Adrenal gland (tissue), 12 donors: ENCODE measurements around the gene ADAMTS12. TPM values are rescaled to one million over a fixed set of nuclear protein-coding genes. Genes with fewer than 3 reads are reported as not detected.

Source experiments
- DNase-seq, 7 donors: peaks; one replicate each; pipeline ENCODE4 v3.0.0-alpha.2; 2019 to 2020
- H3K27ac ChIP-seq, 5 donors: fragments of 200-600 bp; sonication (generic) in 4 of 5; 1 replicate in 3 of 5; 2 replicates in 2 of 5; pipeline versions ENCODE4 v1.5.1 to v1.8.0; 2016 to 2020; ENCODE audit warnings: mild to moderate bottlenecking in 1 of 5
- H3K27me3 ChIP-seq: fragments of 200-600 bp; 2 replicates; pipeline ENCODE4 v1.8.0; 2021
- H3K36me3 ChIP-seq, 2 donors: fragments of 200-600 bp; replicated peaks in 1 of 2; 1 replicate in 1 of 2; 2 replicates in 1 of 2; pipeline versions ENCODE4 v1.5.1 to v1.8.0; 2018 to 2022
- H3K4me1 ChIP-seq, 2 donors: fragments of 200-600 bp; replicated peaks in 1 of 2; 1 replicate in 1 of 2; 2 replicates in 1 of 2; pipeline versions ENCODE4 v1.5.1 to v1.8.0; 2018 to 2021
- H3K4me3 ChIP-seq, 4 donors: fragments of 200-600 bp; sonication (generic) in 3 of 4; one replicate each; pipeline ENCODE4 v1.5.1; 2016 to 2018
- H3K9me3 ChIP-seq, 3 donors: fragments of 200-600 bp; sonication (generic) in 1 of 3; replicated peaks in 1 of 3; 1 replicate in 2 of 3; 2 replicates in 1 of 3; pipeline versions ENCODE4 v1.5.1 to v1.8.0; 2016 to 2021
- POLR2A ChIP-seq, 2 donors: fragments of 450-650 bp; IDR thresholded peaks; one replicate each; pipeline ENCODE4 v1.6.1; 2017; ENCODE audit warnings: antibody characterized with exemption in 2 of 2, mild to moderate bottlenecking in 2 of 2, moderate library complexity in 1 of 2
- WGBS, 4 donors: extraction: QIAGEN DNeasy Blood & Tissue Kit in 2 of 4; methylation state at CpG; one replicate each; pipeline versions ENCODE4 v1.1.5 to v1.1.7; 2013 to 2017; 5-methylcytosine and 5-hydroxymethylcytosine counted together
- intact Hi-C, 2 donors: fragments of 100-400 bp; cut with DNase I; formaldehyde crosslinking; loops; one replicate each; pipeline versions ENCODE4 v1.14.1 to v1.15.0; 2022 to 2023
- polyA plus RNA-seq, 3 donors: library from polyadenylated mRNA; stranded (reverse); fragments of 200-250 nt in 2 of 3; fragments of 350-450 nt in 1 of 3; fragmentation: Illumina TruSeq in 1 of 3; extraction: RNeasy Lipid Tissue Mini Kit (QIAGEN cat#74804) in 1 of 3; gene quantifications; one replicate each; pipeline ENCODE4 v1.2.3, GENCODE V29; 2013 to 2014
- total RNA-seq, 9 donors: library from RNA; depleted of rRNA in 4 of 9; stranded (reverse); fragments of >200 nt in 4 of 9; fragments of 120-200 nt in 1 of 9; fragmentation: NEBNext Ultra II Directional in 1 of 9; extraction: Animal tissue kit (Norgen Biotek cat#: 25700) in 1 of 9; gene quantifications; one replicate each; pipeline versions ENCODE4 v1.1.0 to v1.2.4, GENCODE V29; 2013 to 2023
- TF ChIP-seq, protein P1 (sequence below), 6 experiments: fragments of 450-650 bp in 4 of 6; fragments of 200-600 bp in 2 of 6; sonication (generic) in 1 of 6; IDR thresholded peaks; 1 replicate in 5 of 6; 2 replicates in 1 of 6; pipeline versions ENCODE4 v1.5.1 to v1.8.0; 2016 to 2021; ENCODE audit warnings: antibody characterized with exemption in 6 of 6, mild to moderate bottlenecking in 2 of 6, moderate library complexity in 1 of 6
- donor health status: healthy with polysubstance abuse.
- donor health status: Bipolar disorder and iron deficiency.
- donor health status: DM: yes; HTN: yes; CAD: no.
- donor health status: DM: no; HTN: no; CAD: no.
- donor health status: DM: no; HTN: no; CAD: no.
- donor health status: DM: yes; HTN: yes; CAD: no.

ADAMTS12 gene
- total and polyA plus RNA-seq, 12 donors, result 1.9 to 76.1 (median 10.5) TPM

DNA sequence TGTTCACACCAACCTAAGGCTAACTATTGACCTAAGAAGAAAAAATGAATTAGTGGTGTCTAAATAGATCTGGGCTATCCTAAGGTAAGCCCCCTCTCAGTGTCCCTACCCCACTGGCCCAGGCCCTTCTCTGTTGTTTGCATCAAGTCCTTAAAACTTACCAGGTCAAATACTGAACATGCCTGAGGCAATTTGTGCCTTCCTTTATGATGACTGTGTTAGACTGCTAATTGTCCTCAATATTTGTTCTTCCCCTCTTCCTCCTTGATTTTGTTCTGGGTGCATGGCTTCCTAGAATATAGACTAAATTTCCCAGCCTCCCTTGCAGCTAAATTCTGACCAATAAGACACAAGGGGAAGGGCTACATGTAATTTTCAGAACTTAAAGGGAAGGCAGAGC is 199.9 kb downstream of the ADAMTS12 start:
- no peak overlapping the region for H3K27ac ChIP-seq
- H3K27me3 ChIP-seq, result no peaks in the 10 kb centered on the region
- TF ChIP-seq POLR2A (IDR thresholded peaks at IDR 0.05), result no peak
- TF ChIP-seq, protein P1, sequence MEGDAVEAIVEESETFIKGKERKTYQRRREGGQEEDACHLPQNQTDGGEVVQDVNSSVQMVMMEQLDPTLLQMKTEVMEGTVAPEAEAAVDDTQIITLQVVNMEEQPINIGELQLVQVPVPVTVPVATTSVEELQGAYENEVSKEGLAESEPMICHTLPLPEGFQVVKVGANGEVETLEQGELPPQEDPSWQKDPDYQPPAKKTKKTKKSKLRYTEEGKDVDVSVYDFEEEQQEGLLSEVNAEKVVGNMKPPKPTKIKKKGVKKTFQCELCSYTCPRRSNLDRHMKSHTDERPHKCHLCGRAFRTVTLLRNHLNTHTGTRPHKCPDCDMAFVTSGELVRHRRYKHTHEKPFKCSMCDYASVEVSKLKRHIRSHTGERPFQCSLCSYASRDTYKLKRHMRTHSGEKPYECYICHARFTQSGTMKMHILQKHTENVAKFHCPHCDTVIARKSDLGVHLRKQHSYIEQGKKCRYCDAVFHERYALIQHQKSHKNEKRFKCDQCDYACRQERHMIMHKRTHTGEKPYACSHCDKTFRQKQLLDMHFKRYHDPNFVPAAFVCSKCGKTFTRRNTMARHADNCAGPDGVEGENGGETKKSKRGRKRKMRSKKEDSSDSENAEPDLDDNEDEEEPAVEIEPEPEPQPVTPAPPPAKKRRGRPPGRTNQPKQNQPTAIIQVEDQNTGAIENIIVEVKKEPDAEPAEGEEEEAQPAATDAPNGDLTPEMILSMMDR (IDR thresholded peaks at IDR 0.05), result no peak
- no peak for DNase-seq
- intact Hi-C loops, result no loop called here
- H3K36me3 ChIP-seq, result no peaks in the 10 kb centered on the region
- H3K9me3 ChIP-seq, result no peaks in the 10 kb centered on the region
- no peak overlapping the region for H3K4me3 ChIP-seq
- no peaks in the 10 kb centered on the region for H3K4me1 ChIP-seq

DNA sequence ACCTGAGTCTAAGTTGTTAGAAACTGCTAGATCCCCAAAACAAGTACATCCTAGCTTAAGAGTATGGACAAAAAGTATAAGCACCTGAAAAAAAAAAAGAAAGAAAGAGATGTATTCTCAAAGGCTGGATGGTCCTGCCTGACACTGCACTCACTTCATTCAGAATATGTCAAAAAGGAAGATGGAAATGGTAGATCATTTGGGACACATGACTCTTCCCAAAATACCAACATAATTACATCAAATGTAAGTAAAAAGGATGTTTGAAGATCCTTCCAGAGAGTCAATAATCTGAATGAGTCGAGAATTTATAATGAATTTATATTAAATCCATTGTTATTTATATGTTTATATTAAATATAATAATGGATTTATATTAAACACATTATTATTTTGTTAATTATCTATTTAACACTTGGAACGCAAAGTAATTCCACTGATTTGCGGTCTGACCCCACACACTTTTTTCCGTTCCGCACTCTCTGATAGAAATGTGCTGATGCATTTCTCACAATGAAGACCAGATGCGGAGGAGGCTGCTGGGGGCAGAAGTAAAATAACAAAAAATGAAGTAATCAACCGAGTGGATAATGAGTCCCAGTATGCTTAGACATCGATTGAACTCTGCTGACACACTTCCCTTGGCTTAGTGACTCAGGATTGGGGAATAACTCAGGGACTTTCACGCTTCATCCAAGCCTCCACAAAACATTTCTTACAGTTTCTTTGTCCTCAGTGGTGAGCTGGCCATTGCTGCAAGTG is 201.2 kb downstream of the ADAMTS12 start:
- Histone ChIP-seq H3K27ac (no peak overlapping the region), H3K27me3 (no peaks in the 10 kb centered on the region), H3K4me1 (no peaks in the 10 kb centered on the region), H3K4me3 (no peak overlapping the region), H3K36me3 (no peaks in the 10 kb centered on the region), H3K9me3 (no peaks in the 10 kb centered on the region)
- 76 to 90% (median 85%) methylated on average over 9 of the region's 9 CpGs for WGBS, 4 donors
- intact Hi-C loops, result no loop called here
- DNase-seq, result no peak
- TF ChIP-seq POLR2A (IDR thresholded peaks at IDR 0.05), result no peak
- TF ChIP-seq, protein P1 (IDR thresholded peaks at IDR 0.05), result no peak

DNA sequence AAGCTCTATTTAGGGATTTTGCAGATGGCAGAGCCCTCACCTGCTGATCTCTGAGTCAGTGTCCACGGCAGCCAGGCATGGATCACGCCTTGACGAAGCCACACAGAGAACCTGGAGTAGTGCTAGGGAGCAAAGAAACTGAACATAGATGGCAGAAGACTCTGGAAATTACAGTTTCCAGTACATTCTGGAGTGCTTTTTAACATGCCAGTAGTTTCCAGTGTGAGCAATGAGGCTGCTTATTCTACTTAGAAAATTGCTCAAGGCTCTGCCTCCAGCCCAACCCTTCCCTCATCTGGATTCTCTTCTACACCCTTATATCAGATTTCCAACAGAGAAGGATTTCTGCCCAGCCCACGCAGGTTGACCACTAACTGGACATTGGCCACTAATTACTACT is 203.3 kb downstream of the ADAMTS12 start:
- Histone ChIP-seq H3K4me1 (no peaks in the 10 kb centered on the region), H3K4me3 (no peak overlapping the region), H3K27ac (no peak overlapping the region), H3K9me3 (no peaks in the 10 kb centered on the region), H3K36me3 (no peaks in the 10 kb centered on the region), H3K27me3 (no peaks in the 10 kb centered on the region)
- TF ChIP-seq, protein P1 (IDR thresholded peaks at IDR 0.05), result no peak
- TF ChIP-seq POLR2A (IDR thresholded peaks at IDR 0.05), result no peak
- intact Hi-C loops, result no loop called here
- WGBS, 4 donors, result 83 to 91% (median 87%) methylated on average over 3 to 4 of the region's 4 CpGs
- DNase-seq, result no peak

DNA sequence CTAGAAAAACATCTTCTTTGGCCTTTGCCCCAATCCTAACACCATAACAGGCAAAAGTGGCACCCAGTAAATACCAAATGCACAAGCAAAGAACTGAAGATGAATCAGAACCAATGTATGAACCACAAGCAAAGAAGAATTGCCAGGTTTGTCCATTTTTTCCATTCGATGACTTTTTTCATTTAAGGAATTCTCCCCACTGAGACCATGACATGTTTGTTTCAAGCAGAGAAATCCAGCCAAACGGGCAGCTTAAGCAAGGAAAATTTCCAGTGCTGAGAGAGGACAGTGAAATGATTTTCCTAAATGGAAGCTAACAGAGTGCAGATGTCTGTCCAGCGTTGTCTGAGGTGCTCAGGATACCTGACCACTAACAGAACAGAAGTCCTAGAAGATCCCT is 203.7 kb downstream of the ADAMTS12 start:
- intact Hi-C loops, result no loop called here
- 78 to 86% (median 81%) methylated on average over 2 to 3 of the region's 3 CpGs for WGBS, 4 donors
- H3K27me3 ChIP-seq, result no peaks in the 10 kb centered on the region
- H3K9me3 ChIP-seq, result no peaks in the 10 kb centered on the region
- H3K4me3 ChIP-seq, result no peak overlapping the region
- no peak overlapping the region for H3K27ac ChIP-seq
- H3K4me1 ChIP-seq, result no peaks in the 10 kb centered on the region
- TF ChIP-seq, protein P1 (IDR thresholded peaks at IDR 0.05), result no peak
- TF ChIP-seq POLR2A (IDR thresholded peaks at IDR 0.05), result no peak
- DNase-seq, result no peak
- H3K36me3 ChIP-seq, result no peaks in the 10 kb centered on the region
